ENCODE results near the gene STIM2.
A peak's percentile ranks its signal among the peaks of the same experiment; 100 is the strongest.

STIM2 gene

GRCh38 chr4:26863512-26863911, 2.9 kb downstream of the STIM2 start:
- Histone ChIP-seq H3K36me3 (ENCODE audit: insufficient read depth, low read length) (no peaks in the 10 kb centered on the region), H3K9me3 (ENCODE audit: insufficient read depth, low read length, severe bottlenecking) (no peaks in the 10 kb centered on the region), H3K4me3 (ENCODE audit: low read depth in 1 of 2, low read length in 2 of 2) (peak overlapping the region in 1 of 2 experiments; percentile 16; a peak in 1 of 4 replicates), H3K4me2 (ENCODE audit: insufficient read depth, low read length) (peak overlapping the region; percentile 96), H4K20me1 (ENCODE audit: insufficient read depth, low read length) (peaks cover 33% of the 10 kb centered on the region; the same call in 1 of the 2 replicates), H3K79me2 (ENCODE audit: insufficient read depth, low read length) (peaks cover 87% of the 10 kb centered on the region), H3K9ac (ENCODE audit: low read depth, low read length) (no peak overlapping the region), H3K27ac (ENCODE audit: low read length) (no peak overlapping the region), H2AFZ (ENCODE audit: low read depth, low read length) (no peak overlapping the region), H3K4me1 (ENCODE audit: insufficient read depth, low read length) (peaks cover 71% of the 10 kb centered on the region), H3K27me3 (ENCODE audit: insufficient read depth, low read length, poor library complexity) (no peaks in the 10 kb centered on the region)
- ATAC-seq (ENCODE audit: insufficient read depth, low read depth) (no peak), DNase-seq (no peak)
- TF ChIP-seq EZH2 (IDR thresholded peaks at IDR 0.05; ENCODE audit: borderline replicate concordance, low read depth, low read length, severe bottlenecking) (no peak), CTCF (IDR thresholded peaks at IDR 0.05; ENCODE audit: borderline replicate concordance, extremely low read depth, low read length, poor library complexity, severe bottlenecking) (no peak)

- Histone ChIP-seq H3K9ac (ENCODE audit: low read depth, low read length) (no peak overlapping the region), H3K27me3 (ENCODE audit: insufficient read depth, low read length, poor library complexity) (no peaks in the 10 kb centered on the region), H3K4me1 (ENCODE audit: insufficient read depth, low read length) (peaks cover 59% of the 10 kb centered on the region), H3K27ac (ENCODE audit: low read length) (no peak overlapping the region), H3K4me3 (ENCODE audit: low read depth in 1 of 2, low read length in 2 of 2) (no peak overlapping the region; a peak in 1 of 4 replicates), H3K79me2 (ENCODE audit: insufficient read depth, low read length) (peaks cover 86% of the 10 kb centered on the region), H4K20me1 (ENCODE audit: insufficient read depth, low read length) (peaks cover 35% of the 10 kb centered on the region; the same call in 1 of the 2 replicates), H3K36me3 (ENCODE audit: insufficient read depth, low read length) (no peaks in the 10 kb centered on the region), H3K9me3 (ENCODE audit: insufficient read depth, low read length, severe bottlenecking) (no peaks in the 10 kb centered on the region), H2AFZ (ENCODE audit: low read depth, low read length) (no peak overlapping the region), H3K4me2 (ENCODE audit: insufficient read depth, low read length) (peak overlapping the region; percentile 96; the same call in 1 of the 2 replicates)
- ATAC-seq (ENCODE audit: insufficient read depth, low read depth) = no peak
- DNase-seq = no peak
- TF ChIP-seq CTCF (IDR thresholded peaks at IDR 0.05; ENCODE audit: borderline replicate concordance, extremely low read depth, low read length, poor library complexity, severe bottlenecking) = no peak
- no peak for TF ChIP-seq EZH2 (IDR thresholded peaks at IDR 0.05; ENCODE audit: borderline replicate concordance, low read depth, low read length, severe bottlenecking)
These were observed 4.3 kb downstream of the STIM2 start for GRCh38 chr4:26864899-26865298.

GRCh38 chr4:26866203-26866602, 5.6 kb downstream of the STIM2 start:
- no peak overlapping the region for H3K27ac ChIP-seq (ENCODE audit: low read length)
- H4K20me1 ChIP-seq (ENCODE audit: insufficient read depth, low read length) = peaks cover 42% of the 10 kb centered on the region; the same call in 1 of the 2 replicates
- ATAC-seq (ENCODE audit: insufficient read depth, low read depth) = no peak
- H3K4me3 ChIP-seq (ENCODE audit: low read depth in 1 of 2, low read length in 2 of 2) = no peak overlapping the region
- no peak for DNase-seq
- peak overlapping the region; percentile 38 for H3K4me2 ChIP-seq (ENCODE audit: insufficient read depth, low read length)
- H3K79me2 ChIP-seq (ENCODE audit: insufficient read depth, low read length) = peaks cover 95% of the 10 kb centered on the region
- no peaks in the 10 kb centered on the region for H3K9me3 ChIP-seq (ENCODE audit: insufficient read depth, low read length, severe bottlenecking)
- no peaks in the 10 kb centered on the region for H3K27me3 ChIP-seq (ENCODE audit: insufficient read depth, low read length, poor library complexity)
- peaks cover 56% of the 10 kb centered on the region for H3K4me1 ChIP-seq (ENCODE audit: insufficient read depth, low read length)
- H3K36me3 ChIP-seq (ENCODE audit: insufficient read depth, low read length) = no peaks in the 10 kb centered on the region
- H2AFZ ChIP-seq (ENCODE audit: low read depth, low read length) = no peak overlapping the region
- TF ChIP-seq EZH2 (IDR thresholded peaks at IDR 0.05; ENCODE audit: borderline replicate concordance, low read depth, low read length, severe bottlenecking) (no peak), CTCF (IDR thresholded peaks at IDR 0.05; ENCODE audit: borderline replicate concordance, extremely low read depth, low read length, poor library complexity, severe bottlenecking) (no peak)
- H3K9ac ChIP-seq (ENCODE audit: low read depth, low read length) = no peak overlapping the region

Data from DND-41 (cell line).